ENCODE results near the gene CLDND2.

Gene CLDND2

DNA sequence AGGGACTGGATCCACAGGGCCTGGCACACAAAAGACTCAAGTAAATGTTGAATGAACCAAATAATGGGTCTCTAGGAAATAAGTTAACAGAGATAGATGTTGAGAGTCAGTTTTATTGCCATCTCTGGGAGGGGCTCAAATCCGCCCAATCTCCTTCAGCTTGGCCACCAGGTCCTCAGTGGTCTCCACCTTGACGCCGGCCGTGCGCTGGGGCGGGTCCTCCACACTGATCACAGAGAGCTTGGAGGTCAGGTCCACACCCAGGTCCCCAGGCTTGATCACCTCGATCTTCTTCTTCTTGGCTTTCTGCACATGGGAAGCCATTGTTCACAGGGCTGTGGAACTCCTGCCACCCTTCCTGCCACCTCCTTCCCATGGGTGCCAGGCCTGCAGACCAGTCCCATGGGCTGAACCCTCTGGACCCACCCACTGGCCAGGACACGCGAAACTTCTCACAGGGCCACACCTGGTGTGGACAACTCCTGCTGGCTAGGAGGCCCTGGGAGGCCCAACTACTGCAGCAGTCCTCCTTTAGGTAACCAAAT, 23.7 kb downstream of the CLDND2 start:
- H3K4me3 ChIP-seq (ENCODE audit: low read depth, low read length), result no peak overlapping the region
- no peak for DNase-seq (ENCODE audit: low read depth)
- TF ChIP-seq, protein P1, sequence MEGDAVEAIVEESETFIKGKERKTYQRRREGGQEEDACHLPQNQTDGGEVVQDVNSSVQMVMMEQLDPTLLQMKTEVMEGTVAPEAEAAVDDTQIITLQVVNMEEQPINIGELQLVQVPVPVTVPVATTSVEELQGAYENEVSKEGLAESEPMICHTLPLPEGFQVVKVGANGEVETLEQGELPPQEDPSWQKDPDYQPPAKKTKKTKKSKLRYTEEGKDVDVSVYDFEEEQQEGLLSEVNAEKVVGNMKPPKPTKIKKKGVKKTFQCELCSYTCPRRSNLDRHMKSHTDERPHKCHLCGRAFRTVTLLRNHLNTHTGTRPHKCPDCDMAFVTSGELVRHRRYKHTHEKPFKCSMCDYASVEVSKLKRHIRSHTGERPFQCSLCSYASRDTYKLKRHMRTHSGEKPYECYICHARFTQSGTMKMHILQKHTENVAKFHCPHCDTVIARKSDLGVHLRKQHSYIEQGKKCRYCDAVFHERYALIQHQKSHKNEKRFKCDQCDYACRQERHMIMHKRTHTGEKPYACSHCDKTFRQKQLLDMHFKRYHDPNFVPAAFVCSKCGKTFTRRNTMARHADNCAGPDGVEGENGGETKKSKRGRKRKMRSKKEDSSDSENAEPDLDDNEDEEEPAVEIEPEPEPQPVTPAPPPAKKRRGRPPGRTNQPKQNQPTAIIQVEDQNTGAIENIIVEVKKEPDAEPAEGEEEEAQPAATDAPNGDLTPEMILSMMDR (IDR thresholded peaks at IDR 0.05; ENCODE audit: insufficient read depth, low read depth, low read length, missing control alignments), result no peak

DNA sequence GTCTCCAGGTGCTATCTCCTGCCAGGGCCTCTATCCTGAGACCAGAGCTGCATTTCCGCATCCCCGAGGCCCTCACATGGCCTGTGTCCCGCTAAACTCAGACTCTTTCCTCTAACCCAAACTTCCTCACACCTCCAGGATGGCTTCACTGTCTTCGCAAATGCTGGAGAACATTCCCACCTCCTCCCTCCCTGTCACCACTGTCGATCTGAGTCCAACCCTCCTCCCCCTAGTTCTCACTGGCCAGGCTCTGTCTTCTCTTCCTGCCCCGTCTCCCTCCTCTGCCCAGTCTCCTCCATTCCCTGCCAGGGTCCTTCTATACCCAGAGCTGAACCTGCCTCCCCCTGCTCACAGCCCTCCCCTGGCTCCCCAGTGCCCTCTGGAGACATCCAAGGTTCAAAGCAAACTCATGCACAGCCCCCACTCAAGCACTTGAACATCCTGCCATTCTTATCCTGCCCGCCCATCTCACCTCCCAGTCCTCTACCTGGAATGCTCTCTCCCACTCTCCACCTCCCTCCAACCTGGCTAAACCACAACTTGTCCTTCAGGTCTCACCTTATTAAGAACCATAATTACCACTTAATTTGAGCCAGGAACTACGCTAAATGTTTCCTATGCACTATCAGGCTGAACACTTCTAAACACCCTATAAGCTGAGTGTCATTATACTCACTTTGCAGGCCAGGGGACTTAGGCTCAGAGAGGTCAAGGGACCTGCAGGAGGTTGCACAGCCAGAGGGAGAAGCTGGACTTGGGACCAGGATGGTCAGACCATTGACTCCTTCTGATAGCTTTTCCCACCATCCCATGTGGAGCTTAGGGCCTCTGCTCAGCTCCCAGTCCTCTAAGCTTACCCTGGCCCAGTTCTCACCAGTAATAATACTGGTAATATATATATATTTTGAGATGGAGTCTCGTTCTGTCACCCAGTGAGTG, 25.9 kb downstream of the CLDND2 start:
- DNase-seq (ENCODE audit: low read depth), result no peak
- H3K4me3 ChIP-seq (ENCODE audit: low read depth, low read length), result no peak overlapping the region
- TF ChIP-seq, protein P1 (IDR thresholded peaks at IDR 0.05; ENCODE audit: insufficient read depth, low read depth, low read length, missing control alignments), result no peak

DNA sequence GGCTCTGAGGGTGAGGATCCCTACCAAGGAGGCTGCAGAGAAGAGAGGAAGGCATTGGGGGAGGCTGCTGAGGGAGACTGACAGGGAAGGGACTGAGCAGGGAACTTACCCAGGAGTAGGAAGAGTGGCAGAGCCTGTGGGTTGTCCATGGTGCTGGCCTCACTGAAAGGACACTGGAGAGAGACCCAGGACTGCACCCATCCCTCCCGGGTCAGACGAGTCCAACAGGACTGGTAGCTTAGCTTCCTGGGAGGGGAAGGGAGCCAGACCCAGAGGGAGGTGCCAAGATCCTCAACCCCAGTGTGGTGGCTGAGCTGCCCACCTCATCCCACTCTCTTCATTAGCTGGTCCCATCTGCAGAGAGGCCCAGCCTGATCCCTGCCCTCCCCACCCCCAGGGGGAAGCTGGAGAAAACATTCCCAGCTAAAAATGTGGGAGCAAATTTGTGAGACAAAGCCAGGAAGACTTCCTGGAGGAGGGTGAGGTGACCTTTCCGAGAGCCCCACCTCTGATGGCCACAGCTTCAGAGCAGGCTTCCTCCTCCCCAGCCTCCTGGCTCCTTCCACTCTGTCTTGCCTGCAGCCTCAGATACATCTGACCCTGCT, 26.7 kb downstream of the CLDND2 start, which contains the start of gene VSIG10L:
Gene VSIG10L, minus strand, starts transcription at position 164 of the 605 bp plus-strand sequence. Its CDS starts 15 bp downstream, at position 149.
- TF ChIP-seq, protein P1 (IDR thresholded peaks at IDR 0.05; ENCODE audit: insufficient read depth, low read depth, low read length, missing control alignments), result no peak

DNA sequence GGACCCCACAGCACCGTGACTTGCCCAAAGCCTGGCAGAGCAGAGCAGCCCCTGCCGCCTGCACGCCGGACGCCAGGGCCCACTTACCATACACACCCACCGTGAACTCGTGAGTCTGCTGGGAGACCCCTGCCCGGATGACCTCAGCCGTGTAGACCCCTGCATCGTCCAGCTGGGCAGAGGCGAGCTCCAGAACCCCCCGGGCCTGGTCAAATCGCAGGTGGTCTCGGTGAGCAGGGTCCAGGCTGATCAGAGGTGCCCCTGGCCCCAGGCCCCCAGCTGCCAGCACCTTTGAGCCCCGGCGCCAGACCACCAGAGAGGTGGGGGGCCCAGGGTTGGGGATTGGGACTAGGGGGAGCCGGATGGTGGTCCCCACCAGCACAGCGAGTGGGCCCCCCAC, 27.7 kb downstream of the CLDND2 start:
- DNase-seq (ENCODE audit: low read depth), result no peak
- H3K4me3 ChIP-seq (ENCODE audit: low read depth, low read length), result no peak overlapping the region
- TF ChIP-seq, protein P1 (IDR thresholded peaks at IDR 0.05; ENCODE audit: insufficient read depth, low read depth, low read length, missing control alignments), result no peak

More for the DNA sequence above, 26.7 kb downstream of the CLDND2 start, which contains the start of gene VSIG10L:
- DNase-seq (ENCODE audit: low read depth), result no peak
- no peak within 1 kb of the TSS for H3K4me3 ChIP-seq (ENCODE audit: low read depth, low read length)

DNA sequence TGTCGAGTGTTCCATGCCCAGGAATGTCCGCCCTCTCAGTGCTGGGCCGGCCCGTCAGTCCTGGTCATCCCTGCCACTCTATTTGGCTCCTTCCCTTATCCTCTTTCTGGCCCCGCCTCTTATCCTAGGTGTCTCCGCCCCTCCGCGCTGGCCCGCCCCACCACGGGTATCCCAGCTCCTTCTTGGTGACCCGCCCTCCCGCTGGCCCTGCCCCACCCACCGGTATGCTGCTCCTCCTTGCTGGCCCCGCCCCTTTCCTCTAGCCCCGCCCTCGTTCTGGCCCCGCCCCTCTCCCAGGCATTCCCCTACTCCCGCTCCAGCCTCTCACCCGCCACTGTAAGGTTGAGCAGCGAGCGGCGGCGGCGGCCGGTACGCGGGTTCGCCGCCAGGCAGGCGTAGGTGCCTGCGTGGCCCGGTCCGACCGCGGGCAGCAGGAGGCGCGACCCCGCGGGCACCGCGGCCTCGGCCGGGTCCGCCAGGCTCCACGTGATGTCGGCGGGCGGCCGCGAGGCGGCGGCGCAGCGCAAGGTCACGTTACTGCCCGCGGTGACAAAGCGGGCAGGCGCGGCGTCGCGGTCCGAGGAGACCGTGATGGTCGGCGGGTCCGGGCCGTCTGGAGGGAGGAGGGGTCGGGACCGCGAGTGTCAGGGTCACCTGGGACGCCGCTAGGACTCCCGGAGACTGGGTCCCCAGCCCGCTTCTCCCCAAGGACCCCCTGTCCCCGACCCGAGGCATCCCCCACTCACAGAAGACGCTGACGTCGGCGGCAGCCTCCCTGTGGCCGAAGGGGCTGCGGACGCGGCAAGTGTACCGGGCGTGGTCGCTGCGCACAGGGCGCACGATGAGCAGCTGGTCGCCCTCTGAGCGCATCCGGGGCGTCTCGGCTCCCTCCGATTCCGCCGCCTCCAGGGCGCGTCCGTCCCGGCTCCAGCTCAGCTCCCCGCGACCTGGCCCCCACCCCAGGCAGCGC, 28.8 kb downstream of the CLDND2 start:
- peak; percentile 98 for DNase-seq (ENCODE audit: low read depth)
- TF ChIP-seq, protein P1 (IDR thresholded peaks at IDR 0.05; ENCODE audit: insufficient read depth, low read depth, low read length, missing control alignments), result peak; percentile 38
- H3K4me3 ChIP-seq (ENCODE audit: low read depth, low read length), result peak overlapping the region; percentile 58

DNA sequence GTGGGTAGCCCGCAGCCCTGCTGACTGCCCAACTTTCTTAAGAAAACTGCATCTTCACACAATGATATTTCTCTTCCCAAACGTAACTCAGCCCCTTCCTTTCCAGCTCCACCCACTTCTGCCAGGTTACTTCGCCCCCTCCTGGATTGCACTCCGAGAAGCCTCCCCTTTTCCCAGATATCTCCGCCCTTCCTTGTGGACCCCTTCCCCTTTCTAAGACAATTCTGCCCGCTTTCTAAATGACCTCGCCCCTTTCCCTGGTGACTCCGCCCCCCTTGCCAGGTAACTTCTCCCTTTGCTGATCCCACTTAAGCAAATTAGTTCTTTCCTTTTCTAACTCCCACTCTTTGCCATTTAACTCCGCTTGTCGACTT, 29.5 kb downstream of the CLDND2 start:
- DNase-seq (ENCODE audit: low read depth), result no peak
- peak overlapping the region; percentile 58 for H3K4me3 ChIP-seq (ENCODE audit: low read depth, low read length)
- TF ChIP-seq, protein P1 (IDR thresholded peaks at IDR 0.05; ENCODE audit: insufficient read depth, low read depth, low read length, missing control alignments), result no peak
